Ishikawa (cell line): ENCODE measurements around the gene ANO6.

Source experiments
- CEBPB ChIP-seq: IDR thresholded peaks from 2 replicates; pipeline ENCODE4 v1.6.1; 2012
- CREB1 ChIP-seq: IDR thresholded peaks from 2 replicates; pipeline ENCODE4 v1.6.1; 2012; ENCODE audit warnings: low read depth
- EGR1 ChIP-seq: IDR thresholded peaks from 2 replicates; pipeline ENCODE4 v1.6.1; 2012
- EP300 ChIP-seq: IDR thresholded peaks from 2 replicates; pipeline ENCODE4 v1.6.1; 2012; ENCODE audit warnings: borderline replicate concordance
- FOXM1 ChIP-seq: IDR thresholded peaks from 2 replicates; pipeline ENCODE4 v1.6.1; 2012; ENCODE audit warnings: low read depth, borderline replicate concordance
- MAX ChIP-seq: IDR thresholded peaks from 2 replicates; pipeline ENCODE4 v1.6.1; 2012
- NFIC ChIP-seq: IDR thresholded peaks from 2 replicates; pipeline ENCODE4 v1.6.1; 2012
- RAD21 ChIP-seq: IDR thresholded peaks from 2 replicates; pipeline ENCODE4 v1.6.1; 2012; ENCODE audit warnings: low read depth
- REST ChIP-seq: IDR thresholded peaks from 2 replicates; pipeline ENCODE4 v1.6.1; 2012; ENCODE audit warnings: low read depth, mild to moderate bottlenecking
- TAF1 ChIP-seq: IDR thresholded peaks from 2 replicates; pipeline ENCODE4 v1.6.1; 2012; ENCODE audit warnings: low read depth, mild to moderate bottlenecking
- TCF12 ChIP-seq: IDR thresholded peaks from 2 replicates; pipeline ENCODE4 v1.6.1; 2012; ENCODE audit warnings: low read depth
- TEAD4 ChIP-seq: IDR thresholded peaks from 2 replicates; pipeline ENCODE4 v1.6.1; 2012
- USF1 ChIP-seq: IDR thresholded peaks from 2 replicates; pipeline ENCODE4 v1.6.1; 2012
- YY1 ChIP-seq: IDR thresholded peaks from 2 replicates; pipeline ENCODE4 v1.6.1; 2012; ENCODE audit warnings: low read depth
- ZBTB7A ChIP-seq: IDR thresholded peaks from 2 replicates; pipeline ENCODE4 v1.6.1; 2012; ENCODE audit warnings: low read depth

ANO6 gene

GRCh38 chr12:45348986-45349385 lies 133.1 kb downstream of the ANO6 start:
- TF ChIP-seq RAD21, result no peak

GRCh38 chr12:45349916-45350315 lies 134.0 kb downstream of the ANO6 start:
- TF ChIP-seq USF1, result no peak
- TF ChIP-seq EP300, result no peak
- no peak for TF ChIP-seq TCF12
- no peak for TF ChIP-seq REST
- no peak for TF ChIP-seq RAD21
- TF ChIP-seq NFIC, result no peak
- TF ChIP-seq MAX, result no peak
- no peak for TF ChIP-seq ZBTB7A
- TF ChIP-seq CEBPB, result no peak
- TF ChIP-seq FOXM1, result no peak
- no peak for TF ChIP-seq TEAD4
- TF ChIP-seq EGR1, result no peak
- TF ChIP-seq TAF1, result no peak
- no peak for TF ChIP-seq CREB1
- no peak for TF ChIP-seq YY1

- TF ChIP-seq RAD21, result no peak
- no peak for TF ChIP-seq TAF1
- no peak for TF ChIP-seq TEAD4
- TF ChIP-seq REST, result no peak
- TF ChIP-seq USF1, result no peak
- TF ChIP-seq FOXM1, result no peak
- TF ChIP-seq CEBPB, result no peak
- no peak for TF ChIP-seq ZBTB7A
- TF ChIP-seq MAX, result no peak
- TF ChIP-seq YY1, result no peak
- no peak for TF ChIP-seq NFIC
- no peak for TF ChIP-seq EGR1
- no peak for TF ChIP-seq TCF12
- TF ChIP-seq EP300, result no peak
- TF ChIP-seq CREB1, result no peak
Measured at GRCh38 chr12:45350861-45351260, 135.0 kb downstream of the ANO6 start.

- TF ChIP-seq TAF1 (no peak), ZBTB7A (no peak), FOXM1 (no peak), CEBPB (no peak), TEAD4 (no peak), CREB1 (no peak), YY1 (no peak)
Measured at GRCh38 chr12:45351921-45352670, 136.2 kb downstream of the ANO6 start.

- no peak for TF ChIP-seq TEAD4
- no peak for TF ChIP-seq REST
- TF ChIP-seq USF1, result no peak
- TF ChIP-seq FOXM1, result no peak
- TF ChIP-seq EGR1, result no peak
- no peak for TF ChIP-seq TAF1
- no peak for TF ChIP-seq CEBPB
- no peak for TF ChIP-seq YY1
- no peak for TF ChIP-seq EP300
- no peak for TF ChIP-seq ZBTB7A
- no peak for TF ChIP-seq MAX
- TF ChIP-seq RAD21, result no peak
- TF ChIP-seq CREB1, result no peak
Measured at GRCh38 chr12:45353944-45354343, 138.0 kb downstream of the ANO6 start.
